Stomach (tissue), 4 donors: ENCODE data around the gene THADA.

Experiments
- EP300 ChIP-seq: sonication (generic); formaldehyde crosslinking; IDR thresholded peaks from one replicate; pipeline ENCODE4 v1.6.1; 2017; ENCODE audit warnings: antibody characterized with exemption
- POLR2A ChIP-seq, 4 donors: fragments of 450-650 bp; IDR thresholded peaks; one replicate each; pipeline ENCODE4 v1.6.1; 2016; ENCODE audit warnings: antibody characterized with exemption in 4 of 4, control low read depth in 2 of 4, mild to moderate bottlenecking in 1 of 4, moderate library complexity in 1 of 4
- POLR2AphosphoS5 ChIP-seq, 3 donors: sonication (generic); formaldehyde crosslinking; IDR thresholded peaks; one replicate each; pipeline ENCODE4 v1.6.1; 2016; ENCODE audit warnings: antibody characterized with exemption in 3 of 3
- TF ChIP-seq, protein P1 (sequence below), 7 experiments: fragments of 450-650 bp in 4 of 7; fragments of 200-600 bp in 3 of 7; sonication (generic) in 3 of 7; IDR thresholded peaks; one replicate each; pipeline ENCODE4 v1.5.1; 2016 to 2019; ENCODE audit warnings: antibody characterized with exemption in 7 of 7, control low read depth in 2 of 7, mild to moderate bottlenecking in 1 of 7

DNA sequence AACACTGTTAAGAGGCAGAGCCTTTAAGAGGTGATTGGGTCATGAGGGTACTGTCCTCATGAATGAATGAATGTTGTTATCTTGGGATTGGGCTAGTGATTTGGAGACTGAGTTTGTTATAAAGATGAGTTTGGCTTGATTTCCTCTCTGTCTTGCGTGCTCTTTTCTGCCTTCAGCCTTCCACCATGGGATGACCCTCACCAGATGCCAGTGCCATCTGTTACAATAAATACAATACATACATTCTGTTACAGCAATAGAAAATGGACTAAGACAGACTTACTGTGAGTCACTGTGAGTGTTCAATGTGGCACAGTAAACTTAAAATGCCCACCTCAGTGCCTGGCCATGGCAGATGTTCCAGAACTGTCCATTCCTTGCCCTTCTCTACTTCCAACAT lies 274.4 kb downstream of the THADA start:
- TF ChIP-seq EP300, result no peak
- TF ChIP-seq, protein P1, sequence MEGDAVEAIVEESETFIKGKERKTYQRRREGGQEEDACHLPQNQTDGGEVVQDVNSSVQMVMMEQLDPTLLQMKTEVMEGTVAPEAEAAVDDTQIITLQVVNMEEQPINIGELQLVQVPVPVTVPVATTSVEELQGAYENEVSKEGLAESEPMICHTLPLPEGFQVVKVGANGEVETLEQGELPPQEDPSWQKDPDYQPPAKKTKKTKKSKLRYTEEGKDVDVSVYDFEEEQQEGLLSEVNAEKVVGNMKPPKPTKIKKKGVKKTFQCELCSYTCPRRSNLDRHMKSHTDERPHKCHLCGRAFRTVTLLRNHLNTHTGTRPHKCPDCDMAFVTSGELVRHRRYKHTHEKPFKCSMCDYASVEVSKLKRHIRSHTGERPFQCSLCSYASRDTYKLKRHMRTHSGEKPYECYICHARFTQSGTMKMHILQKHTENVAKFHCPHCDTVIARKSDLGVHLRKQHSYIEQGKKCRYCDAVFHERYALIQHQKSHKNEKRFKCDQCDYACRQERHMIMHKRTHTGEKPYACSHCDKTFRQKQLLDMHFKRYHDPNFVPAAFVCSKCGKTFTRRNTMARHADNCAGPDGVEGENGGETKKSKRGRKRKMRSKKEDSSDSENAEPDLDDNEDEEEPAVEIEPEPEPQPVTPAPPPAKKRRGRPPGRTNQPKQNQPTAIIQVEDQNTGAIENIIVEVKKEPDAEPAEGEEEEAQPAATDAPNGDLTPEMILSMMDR (IDR thresholded peaks at IDR 0.05), result no peak
- TF ChIP-seq POLR2AphosphoS5 (IDR thresholded peaks at IDR 0.05), result no peak
- TF ChIP-seq POLR2A (IDR thresholded peaks at IDR 0.05), result no peak
